Naive thymus-derived CD4-positive, alpha-beta T cell (primary cell): ENCODE data around the gene ZMIZ2. TPM values are rescaled to one million over a fixed set of nuclear protein-coding genes. Genes with fewer than 3 reads are reported as not detected.

Experiments
- ATAC-seq: fragments of 150-1000 bp; cut with Tn5 transposase; 2 replicates; pipeline ENCODE4 v1.10.0; 2021; ENCODE audit warnings: mild to moderate bottlenecking, moderate library complexity
- CTCF ChIA-PET: fragments of 350-600 bp; sonication (Branson Sonifier 250); formaldehyde crosslinking; loops from one replicate; lab custom pipeline; 2021; ENCODE audit warnings: antibody characterized with exemption; lab: Charles Lee
- POLR2A ChIA-PET: fragments of 350-600 bp; sonication (Branson Sonifier 250); formaldehyde crosslinking; loops from one replicate; lab custom pipeline; 2021; ENCODE audit warnings: antibody characterized with exemption, inconsistent platforms; lab: Charles Lee
- DNase-seq, 9 donors: peaks; one replicate each; pipeline versions ENCODE4 v3.0.0 to v3.0.0-alpha.2; 2020 to 2022; ENCODE audit warnings: mixed read lengths in 1 of 9
- H3K27ac ChIP-seq: one replicate; pipeline ENCODE4 v1.7.0; 2013; ENCODE audit warnings: mild to moderate bottlenecking, low read depth, low read length, moderate library complexity
- H3K27me3 ChIP-seq, 2 donors: one replicate each; pipeline ENCODE4 v1.7.0; 2013; ENCODE audit warnings: low read length in 2 of 2, mild to moderate bottlenecking in 2 of 2, moderate library complexity in 2 of 2; ENCODE audit not compliant: control insufficient read depth in 2 of 2, insufficient read depth in 2 of 2
- H3K36me3 ChIP-seq, 3 experiments: 1 replicate in 2 of 3; 2 replicates in 1 of 3; pipeline ENCODE4 v1.7.0; 2013; ENCODE audit warnings: low read length in 3 of 3, mild to moderate bottlenecking in 3 of 3, moderate library complexity in 1 of 3; ENCODE audit not compliant: insufficient read depth in 3 of 3, control insufficient read depth in 2 of 3
- H3K4me1 ChIP-seq, 2 donors: one replicate each; pipeline ENCODE4 v1.7.0; 2013; ENCODE audit warnings: low read length in 2 of 2, mild to moderate bottlenecking in 2 of 2, moderate library complexity in 1 of 2; ENCODE audit not compliant: control insufficient read depth in 2 of 2, insufficient read depth in 2 of 2
- H3K4me3 ChIP-seq: 2 replicates; pipeline ENCODE4 v1.7.0; 2013; ENCODE audit warnings: mild to moderate bottlenecking, low read length
- H3K9me3 ChIP-seq, 3 experiments: 1 replicate in 2 of 3; 2 replicates in 1 of 3; pipeline ENCODE4 v1.7.0; 2013; ENCODE audit warnings: low read length in 3 of 3; ENCODE audit not compliant: control insufficient read depth in 2 of 3
- H3K27ac Mint-ChIP-seq, 9 donors: one replicate each; pipeline ENCODE4 v1.8.0; 2020 to 2022; ENCODE audit warnings: mixed read lengths in 9 of 9, mild to moderate bottlenecking in 8 of 9, moderate library complexity in 5 of 9, inconsistent platforms in 2 of 9
- H3K27me3 Mint-ChIP-seq, 5 donors: one replicate each; pipeline ENCODE4 v1.8.0; 2021 to 2022; ENCODE audit warnings: mixed read lengths in 5 of 5, mild to moderate bottlenecking in 1 of 5
- H3K36me3 Mint-ChIP-seq, 5 donors: one replicate each; pipeline ENCODE4 v1.8.0; 2020 to 2022; ENCODE audit warnings: mixed read lengths in 5 of 5, mild to moderate bottlenecking in 3 of 5, inconsistent platforms in 1 of 5
- H3K4me1 Mint-ChIP-seq, 7 donors: one replicate each; pipeline ENCODE4 v1.8.0; 2020 to 2022; ENCODE audit warnings: mixed read lengths in 7 of 7, mild to moderate bottlenecking in 3 of 7, inconsistent platforms in 1 of 7
- H3K4me3 Mint-ChIP-seq, 10 donors: one replicate each; pipeline ENCODE4 v1.8.0; 2020 to 2022; ENCODE audit warnings: mild to moderate bottlenecking in 10 of 10, mixed read lengths in 10 of 10, moderate library complexity in 6 of 10, inconsistent platforms in 2 of 10
- H3K9me3 Mint-ChIP-seq, 11 donors: one replicate each; pipeline ENCODE4 v1.8.0; 2020 to 2022; ENCODE audit warnings: mixed read lengths in 11 of 11, mild to moderate bottlenecking in 4 of 11, inconsistent platforms in 1 of 11, moderate library complexity in 1 of 11
- intact Hi-C, 2 donors: fragments of 100-400 bp; cut with micrococcal nuclease; formaldehyde crosslinking; loops; one replicate each; pipeline ENCODE4 v1.15.1; 2023
- polyA plus RNA-seq, 2 donors: library from polyadenylated mRNA; unstranded; fragments of 300-500 nt; fragmentation: Illumina TruSeq; gene quantifications; one replicate each; pipeline ENCODE4 v1.2.3, GENCODE V29; 2021
- total RNA-seq, 6 experiments: library from RNA in 5 of 6; stranded (reverse) in 5 of 6; gene quantifications; 1 replicate in 5 of 6; 2 replicates in 1 of 6; pipeline ENCODE4 v1.2.3 and lab custom pipeline; 2021 to 2026

ZMIZ2 gene
- total and polyA plus RNA-seq, 7 experiments from 2014 or later, result 4.4 to 187 (median 143) TPM

- ChIA-PET CTCF (no interaction called here), POLR2A (interaction anchor here (0.6 to 1.1 kb wide), 2 partner anchors 19 to 259 kb away, joined by 3 read pairs; no protein-coding TSS in a partner anchor)
- Mint-ChIP-seq H3K36me3 (no peaks in the 10 kb centered on the region), H3K27me3 (no peaks in the 10 kb centered on the region), H3K9me3 (no peaks in the 10 kb centered on the region), H3K4me1 (peaks cover 0 to 12% (median 0%) of the 10 kb centered on the region in 7 donors), H3K27ac (peak overlapping the region in 5 of 9 donors; percentile 4 to 62 (median 9)), H3K4me3 (no peak overlapping the region)
- intact Hi-C loops, result no loop called here
- Histone ChIP-seq H3K36me3 (no peaks in the 10 kb centered on the region), H3K27ac (no peak overlapping the region), H3K4me3 (no peak overlapping the region), H3K27me3 (no peaks in the 10 kb centered on the region), H3K4me1 (no peaks in the 10 kb centered on the region), H3K9me3 (no peaks in the 10 kb centered on the region)
- DNase-seq (no peak), ATAC-seq (no peak)
Observed at GRCh38 chr7:44791278-44792219, 42.9 kb downstream of the ZMIZ2 start.

GRCh38 chr7:44793919-44794318 lies 45.3 kb downstream of the ZMIZ2 start:
- POLR2A ChIA-PET, result interaction anchor here (0.6 to 1.2 kb wide), 3 partner anchors 16 to 53 kb away, joined by 3 to 5 read pairs (median 3); no protein-coding TSS in a partner anchor

GRCh38 chr7:44794331-44794730 lies 45.7 kb downstream of the ZMIZ2 start:
- Histone ChIP-seq H3K27ac (no peak overlapping the region), H3K27me3 (no peaks in the 10 kb centered on the region), H3K4me1 (peaks cover 12 to 13% of the 10 kb centered on the region in 2 donors), H3K9me3 (no peaks in the 10 kb centered on the region), H3K4me3 (no peak overlapping the region), H3K36me3 (peaks cover 0 to 10% (median 0%) of the 10 kb centered on the region in 3 experiments)
- Mint-ChIP-seq H3K27me3 (no peaks in the 10 kb centered on the region), H3K9me3 (peaks cover 0 to 2% (median 0%) of the 10 kb centered on the region in 11 donors), H3K27ac (peak overlapping the region in 1 of 9 donors; percentile 14), H3K36me3 (peaks cover 0 to 14% (median 4%) of the 10 kb centered on the region in 5 donors), H3K4me1 (peaks cover 8 to 23% (median 18%) of the 10 kb centered on the region in 7 donors), H3K4me3 (peak overlapping the region in 1 of 10 donors; percentile 21)
- CTCF ChIA-PET, result no interaction called here
- ATAC-seq (no peak), DNase-seq (no peak)
- intact Hi-C loops, result no loop called here
- POLR2A ChIA-PET, result interaction anchor here (0.6 to 2.2 kb wide), 6 partner anchors 17 to 311 kb away, joined by 3 to 7 read pairs (median 4); partner anchors contain the start of gene PURB

More at GRCh38 chr7:44793919-44794318, 45.3 kb downstream of the ZMIZ2 start:
- Histone ChIP-seq H3K27me3 (no peaks in the 10 kb centered on the region), H3K4me1 (peaks cover 11 to 12% of the 10 kb centered on the region in 2 donors), H3K27ac (no peak overlapping the region), H3K4me3 (no peak overlapping the region), H3K9me3 (no peaks in the 10 kb centered on the region), H3K36me3 (peaks cover 0 to 8% (median 0%) of the 10 kb centered on the region in 3 experiments)
- H3K4me1 Mint-ChIP-seq, result peaks cover 8 to 22% (median 17%) of the 10 kb centered on the region in 7 donors
- H3K27ac Mint-ChIP-seq, result peak overlapping the region in 2 of 9 donors; percentile 14 to 39
- no peaks in the 10 kb centered on the region for H3K27me3 Mint-ChIP-seq
- intact Hi-C loops, result no loop called here
- ATAC-seq, result no peak
- peaks cover 0 to 13% (median 4%) of the 10 kb centered on the region in 5 donors for H3K36me3 Mint-ChIP-seq
- peak overlapping the region in 3 of 10 donors; percentile 21 to 47 (median 41) for H3K4me3 Mint-ChIP-seq
- CTCF ChIA-PET, result no interaction called here
- peaks cover 0 to 2% (median 0%) of the 10 kb centered on the region in 11 donors for H3K9me3 Mint-ChIP-seq
- no peak for DNase-seq

GRCh38 chr7:44796034-44796503 lies 47.4 kb downstream of the ZMIZ2 start:
- intact Hi-C loops, result loop anchor here (1.0 to 5.0 kb wide), 24 partner anchors 28 to 869 kb away; partner anchors contain the start of genes NUDCD3 (in 2 of the 2), OGDH (in 2 of the 2), POLD2 (in 2 of the 2) and POLM (in 2 of the 2)
- H3K4me3 Mint-ChIP-seq, result peak overlapping the region; percentile 87 to 99 (median 98)
- peak; percentile 6 for ATAC-seq
- H3K4me1 ChIP-seq, result peaks cover 12 to 21% of the 10 kb centered on the region in 2 donors
- peak overlapping the region; percentile 90 to 99 (median 96) for H3K27ac Mint-ChIP-seq
- no peaks in the 10 kb centered on the region for H3K9me3 ChIP-seq
- peak in 2 of 9 donors; percentile 55 to 59 for DNase-seq
- H3K4me3 ChIP-seq, result peak overlapping the region; percentile 87
- peak overlapping the region; percentile 98 for H3K27ac ChIP-seq
- peaks cover 8 to 34% (median 30%) of the 10 kb centered on the region in 7 donors for H3K4me1 Mint-ChIP-seq
- ChIA-PET CTCF (interaction anchor here (0.7 kb wide), 1 partner anchor 46 kb away, joined by 3 read pairs; no protein-coding TSS in a partner anchor), POLR2A (interaction anchor here (1.3 to 2.2 kb wide), 5 partner anchors 26 to 314 kb away, joined by 4 to 7 read pairs (median 4); partner anchors contain the start of genes PURB and TMED4)
- peaks cover 0 to 2% (median 0%) of the 10 kb centered on the region in 11 donors for H3K9me3 Mint-ChIP-seq
- H3K36me3 Mint-ChIP-seq, result peaks cover 4 to 23% (median 14%) of the 10 kb centered on the region in 5 donors
- H3K36me3 ChIP-seq, result peaks cover 0 to 26% (median 12%) of the 10 kb centered on the region in 3 experiments
- no peaks in the 10 kb centered on the region for H3K27me3 ChIP-seq
- no peaks in the 10 kb centered on the region for H3K27me3 Mint-ChIP-seq

- peak within 1 kb of the TSS; percentile 98 for H3K27ac ChIP-seq
- intact Hi-C loops, result loop anchor here (1.0 to 5.0 kb wide), 28 partner anchors 28 to 870 kb away; partner anchors contain the start of genes H2AZ2 (in 2 of the 2), NUDCD3 (in 2 of the 2), OGDH (in 2 of the 2) and POLD2 (in 2 of the 2)
- DNase-seq (peak; percentile 97 to 99 (median 98)), ATAC-seq (peak; percentile 93)
- peak within 1 kb of the TSS; percentile 90 to 99 (median 97) for H3K27ac Mint-ChIP-seq
- peaks cover 0 to 29% (median 15%) of the 10 kb centered on the region in 3 experiments for H3K36me3 ChIP-seq
- peaks cover 12 to 21% of the 10 kb centered on the region in 2 donors for H3K4me1 ChIP-seq
- no peaks in the 10 kb centered on the region for H3K27me3 ChIP-seq
- ChIA-PET CTCF (interaction anchor here (0.6 to 1.8 kb wide), 2 partner anchors 55 to 92 kb away, joined by 4 read pairs; no protein-coding TSS in a partner anchor), POLR2A (interaction anchor here (0.7 to 2.7 kb wide), 15 partner anchors 11 to 231 kb away, joined by 3 to 43 read pairs (median 4); partner anchors contain the start of genes H2AZ2, OGDH, PURB and TMED4)
- peaks cover 8 to 39% (median 36%) of the 10 kb centered on the region in 7 donors for H3K4me1 Mint-ChIP-seq
- peaks cover 4 to 28% (median 19%) of the 10 kb centered on the region in 5 donors for H3K36me3 Mint-ChIP-seq
- peak within 1 kb of the TSS; percentile 87 to 99 (median 98) for H3K4me3 Mint-ChIP-seq
- no peaks in the 10 kb centered on the region for H3K27me3 Mint-ChIP-seq
- H3K9me3 Mint-ChIP-seq, result peaks cover 0 to 2% (median 0%) of the 10 kb centered on the region in 11 donors
- peak within 1 kb of the TSS; percentile 87 for H3K4me3 ChIP-seq
- H3K9me3 ChIP-seq, result no peaks in the 10 kb centered on the region
Observed at GRCh38 chr7:44796504-44797328, 48.1 kb downstream of the ZMIZ2 start, which contains the start of gene PPIA. PPIA (plus strand) TSS chr7:44796681; CDS start chr7:44796725, 44 bp downstream.
